Mucosa of gallbladder (tissue), 1 donor: ENCODE measurements around the gene TTC31. TPM values are rescaled to one million over a fixed set of nuclear protein-coding genes. Genes with fewer than 3 reads are reported as not detected.
A peak's percentile ranks its signal among the peaks of the same experiment; 100 is the strongest.

Experiments used
- DNase-seq: peaks from one replicate; pipeline ENCODE4 v3.0.0-alpha.2; 2020; ENCODE audit warnings: low spot score
- total RNA-seq: library from RNA; stranded (reverse); gene quantifications from one replicate; pipeline ENCODE4 v1.2.1, GENCODE V29; 2021
- donor health status: DM: no; HTN: no; CAD: no.

TTC31 gene
- total RNA-seq, 1 donor from 2014 or later: 41.0 TPM

- DNase-seq: no peak
Observed at GRCh38 chr2:74504591-74504990, 21.7 kb downstream of the TTC31 start.

- no peak for DNase-seq
Observed at GRCh38 chr2:74505448-74506246, 22.8 kb downstream of the TTC31 start.

- DNase-seq: peak; percentile 99
Observed at GRCh38 chr2:74507145-74507925, 24.5 kb downstream of the TTC31 start, which contains the start of gene PCGF1. Gene PCGF1, minus strand, starts transcription at chr2:74507695. Its CDS starts 27 bp downstream, at chr2:74507668.

GRCh38 chr2:74507926-74508520, 25.1 kb downstream of the TTC31 start:
- DNase-seq: no peak

- DNase-seq: no peak
Observed at GRCh38 chr2:74510272-74510671, 27.4 kb downstream of the TTC31 start.

- no peak for DNase-seq
Observed at GRCh38 chr2:74511104-74511989, 28.5 kb downstream of the TTC31 start.

- DNase-seq: no peak
Observed at GRCh38 chr2:74512744-74513604, 30.1 kb downstream of the TTC31 start.

GRCh38 chr2:74513605-74514367, 30.9 kb downstream of the TTC31 start:
- no peak for DNase-seq

GRCh38 chr2:74514368-74515270, 31.7 kb downstream of the TTC31 start, which contains the start of gene TLX2:
Gene TLX2, plus strand, starts transcription at chr2:74514450. Its CDS starts 357 bp downstream, at chr2:74514807.
- DNase-seq: no peak

GRCh38 chr2:74515271-74515980, 32.5 kb downstream of the TTC31 start:
- DNase-seq: no peak

GRCh38 chr2:74515981-74516633, 33.2 kb downstream of the TTC31 start:
- DNase-seq: peak; percentile 67

GRCh38 chr2:74516650-74517049, 33.8 kb downstream of the TTC31 start:
- no peak for DNase-seq

- DNase-seq: no peak
Observed at GRCh38 chr2:74522516-74522915, 39.6 kb downstream of the TTC31 start.

- DNase-seq: no peak
Observed at GRCh38 chr2:74524005-74524404, 41.1 kb downstream of the TTC31 start.

GRCh38 chr2:74524955-74525716, 42.3 kb downstream of the TTC31 start:
- no peak for DNase-seq
